Thyroid gland (tissue), 4 donors: ENCODE measurements around the gene TRPM2.

Experiments used
- CTCF ChIP-seq, 6 experiments: fragments of 200-600 bp in 3 of 6; fragments of 450-650 bp in 3 of 6; sonication (generic) in 3 of 6; IDR thresholded peaks; one replicate each; pipeline ENCODE4 v1.5.1; 2016 to 2019; ENCODE audit warnings: antibody characterized with exemption in 6 of 6, mild to moderate bottlenecking in 2 of 6, inconsistent platforms in 1 of 6, moderate library complexity in 1 of 6
- POLR2A ChIP-seq, 2 donors: fragments of 450-650 bp; IDR thresholded peaks; one replicate each; pipeline ENCODE4 v1.6.1; 2017; ENCODE audit warnings: antibody characterized with exemption in 2 of 2, mild to moderate bottlenecking in 2 of 2, moderate library complexity in 1 of 2

GRCh38 chr21:44460441-44460755, 107.0 kb downstream of the TRPM2 start:
- no peak for TF ChIP-seq CTCF (IDR thresholded peaks at IDR 0.05)
- TF ChIP-seq POLR2A (IDR thresholded peaks at IDR 0.05) = no peak
